SK-MEL-5 (cell line): Measurements from ENCODE around the gene FLRT1. TPM values are rescaled to one million over a fixed set of nuclear protein-coding genes. Genes with fewer than 3 reads are reported as not detected.

ENCODE experiments used
- total RNA-seq: library from RNA; depleted of rRNA; stranded (reverse); fragments of >200 nt; shearing (Covaris generic); gene quantifications from 2 replicates; pipeline ENCODE4 v1.2.3, GENCODE V29; 2014; rRNA removed

Gene FLRT1
- total RNA-seq, 1 experiment from 2014 or later = not detected

Other genes with a start within 250 kb of the FLRT1 start
- 15.0 and 17.7 TPM in 2 replicates for gene SPINDOC, start 222.5 kb upstream of the FLRT1 start, total RNA-seq
- gene MARK2, start 196.8 kb upstream of the FLRT1 start, total RNA-seq = 7.8 and 11.2 TPM in 2 replicates
- gene RCOR2, start 118.8 kb upstream of the FLRT1 start, total RNA-seq = 0.63 and 0.80 TPM in 2 replicates
- 8.7 and 10.0 TPM in 2 replicates for gene NAA40, start 96.9 kb upstream of the FLRT1 start, total RNA-seq
- gene COX8A, start 61.3 kb upstream of the FLRT1 start, total RNA-seq = 583 and 585 TPM in 2 replicates
- gene OTUB1, start 49.5 kb upstream of the FLRT1 start, total RNA-seq = 37.3 and 39.2 TPM in 2 replicates
- gene MACROD1, start 130.2 kb downstream of the FLRT1 start, total RNA-seq = 15.0 and 15.7 TPM in 2 replicates
- 218 and 248 TPM in 2 replicates for gene STIP1, start 150.2 kb downstream of the FLRT1 start, total RNA-seq
- 0.13 and 0.29 TPM in 2 replicates for gene FERMT3, start 170.8 kb downstream of the FLRT1 start, total RNA-seq
- 30.7 and 35.6 TPM in 2 replicates for gene TRPT1, start 190.3 kb downstream of the FLRT1 start, total RNA-seq
- 50.4 and 52.1 TPM in 2 replicates for gene NUDT22, start 190.3 kb downstream of the FLRT1 start, total RNA-seq
- 4.3 and 6.5 TPM in 2 replicates for gene DNAJC4, start 194.6 kb downstream of the FLRT1 start, total RNA-seq
- 37.3 and 40.1 TPM in 2 replicates for gene VEGFB, start 198.7 kb downstream of the FLRT1 start, total RNA-seq
- 78.1 and 107 TPM in 2 replicates for gene FKBP2, start 205.2 kb downstream of the FLRT1 start, total RNA-seq
- gene PPP1R14B, start 211.0 kb downstream of the FLRT1 start, total RNA-seq = 138 and 162 TPM in 2 replicates
- gene PLCB3, start 215.6 kb downstream of the FLRT1 start, total RNA-seq = 10.4 and 12.1 TPM in 2 replicates
- gene BAD, start 248.7 kb downstream of the FLRT1 start, total RNA-seq = 18.7 and 19.3 TPM in 2 replicates
- gene GPR137, start 249.9 kb downstream of the FLRT1 start, total RNA-seq = 7.9 TPM in 2 replicates